Suprapubic skin (tissue), 4 donors: ENCODE measurements around the gene ISLR.

Experiments used
- EP300 ChIP-seq: sonication (generic); formaldehyde crosslinking; IDR thresholded peaks from one replicate; pipeline ENCODE4 v1.6.1; 2017; ENCODE audit warnings: antibody characterized with exemption
- POLR2A ChIP-seq, 2 donors: fragments of 450-650 bp; IDR thresholded peaks; one replicate each; pipeline ENCODE4 v1.6.1; 2017; ENCODE audit warnings: antibody characterized with exemption in 2 of 2, mild to moderate bottlenecking in 2 of 2, moderate library complexity in 2 of 2
- POLR2AphosphoS5 ChIP-seq, 3 donors: sonication (generic); formaldehyde crosslinking; IDR thresholded peaks; one replicate each; pipeline ENCODE4 v1.6.1; 2017; ENCODE audit warnings: antibody characterized with exemption in 3 of 3
- TF ChIP-seq, protein P1 (sequence below), 2 donors: fragments of 200-600 bp in 1 of 2; fragments of 450-650 bp in 1 of 2; sonication (generic) in 1 of 2; IDR thresholded peaks; one replicate each; pipeline ENCODE4 v1.5.1; 2016 to 2019; ENCODE audit warnings: antibody characterized with exemption in 2 of 2, mild to moderate bottlenecking in 1 of 2, moderate library complexity in 1 of 2

DNA sequence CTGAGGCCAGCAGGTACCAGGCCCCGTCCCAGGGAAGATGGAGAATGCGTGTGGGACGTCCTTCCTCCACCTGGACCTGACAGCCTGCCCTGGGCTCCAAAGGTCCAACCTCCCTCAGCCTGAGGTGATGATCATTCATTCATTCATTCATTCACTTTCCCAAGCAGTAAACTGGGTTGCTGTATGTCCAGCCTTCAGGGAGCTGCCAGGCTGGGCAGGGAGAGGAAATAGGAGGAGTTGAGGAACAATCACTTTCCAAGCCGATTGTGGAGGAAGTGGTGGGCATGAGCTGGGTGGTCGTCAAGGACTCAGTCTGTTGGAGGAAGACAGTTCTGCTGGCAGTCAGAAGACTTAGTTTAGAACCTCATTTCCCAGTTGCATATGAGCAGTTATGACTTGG, 52.4 kb downstream of the ISLR start:
- TF ChIP-seq, protein P1, sequence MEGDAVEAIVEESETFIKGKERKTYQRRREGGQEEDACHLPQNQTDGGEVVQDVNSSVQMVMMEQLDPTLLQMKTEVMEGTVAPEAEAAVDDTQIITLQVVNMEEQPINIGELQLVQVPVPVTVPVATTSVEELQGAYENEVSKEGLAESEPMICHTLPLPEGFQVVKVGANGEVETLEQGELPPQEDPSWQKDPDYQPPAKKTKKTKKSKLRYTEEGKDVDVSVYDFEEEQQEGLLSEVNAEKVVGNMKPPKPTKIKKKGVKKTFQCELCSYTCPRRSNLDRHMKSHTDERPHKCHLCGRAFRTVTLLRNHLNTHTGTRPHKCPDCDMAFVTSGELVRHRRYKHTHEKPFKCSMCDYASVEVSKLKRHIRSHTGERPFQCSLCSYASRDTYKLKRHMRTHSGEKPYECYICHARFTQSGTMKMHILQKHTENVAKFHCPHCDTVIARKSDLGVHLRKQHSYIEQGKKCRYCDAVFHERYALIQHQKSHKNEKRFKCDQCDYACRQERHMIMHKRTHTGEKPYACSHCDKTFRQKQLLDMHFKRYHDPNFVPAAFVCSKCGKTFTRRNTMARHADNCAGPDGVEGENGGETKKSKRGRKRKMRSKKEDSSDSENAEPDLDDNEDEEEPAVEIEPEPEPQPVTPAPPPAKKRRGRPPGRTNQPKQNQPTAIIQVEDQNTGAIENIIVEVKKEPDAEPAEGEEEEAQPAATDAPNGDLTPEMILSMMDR (IDR thresholded peaks at IDR 0.05) = no peak
- TF ChIP-seq POLR2A (IDR thresholded peaks at IDR 0.05) (no peak), POLR2AphosphoS5 (IDR thresholded peaks at IDR 0.05) (no peak), EP300 (no peak)
